ENCODE measurements around the gene PSORS1C1.
A peak's percentile ranks its signal among the peaks of the same experiment; 100 is the strongest.
"Not testable (repeated sequence)": the region's sequence is repeated elsewhere in the genome, so short reads cannot be mapped to it uniquely, and the experiment has no call there.

The PSORS1C1 gene

GRCh38 chr6:31114541-31114878 is at the start of gene PSORS1C1:
TSS of gene PSORS1C1 (plus strand) at chr6:31114800. CDS start at chr6:31129633, 14,833 bp downstream.
- in situ Hi-C loops (cut with HindIII; ENCODE audit: low sequenced_read_pairs): loop anchor here (5.0 kb wide), 1 partner anchor 33 kb away; no protein-coding TSS in a partner anchor
- peak within 1 kb of the TSS; percentile 19 for H3K4me3 ChIP-seq (ENCODE audit: low read depth, low read length)
- no peak for TF ChIP-seq CTCF (IDR thresholded peaks at IDR 0.05; ENCODE audit: low read depth, low read length, missing control alignments)
- DNase-seq (ENCODE audit: low read depth): peak; percentile 93

- no peak for TF ChIP-seq CTCF (IDR thresholded peaks at IDR 0.05; ENCODE audit: low read depth, low read length, missing control alignments)
- in situ Hi-C loops (cut with HindIII; ENCODE audit: low sequenced_read_pairs): no loop called here
- H3K4me3 ChIP-seq (ENCODE audit: low read depth, low read length): no peak overlapping the region
- DNase-seq (ENCODE audit: low read depth): no peak
These were observed 49.0 kb upstream of the PSORS1C1 start for GRCh38 chr6:31065556-31065955.

GRCh38 chr6:31067028-31067427 is 47.6 kb upstream of the PSORS1C1 start:
- DNase-seq (ENCODE audit: low read depth); in situ Hi-C loops (cut with HindIII; ENCODE audit: low sequenced_read_pairs): not testable (repeated sequence)

GRCh38 chr6:31067891-31068668 is 46.5 kb upstream of the PSORS1C1 start:
- in situ Hi-C loops (cut with HindIII; ENCODE audit: low sequenced_read_pairs); H3K4me3 ChIP-seq (ENCODE audit: low read depth, low read length); DNase-seq (ENCODE audit: low read depth): not testable (repeated sequence)

More at GRCh38 chr6:31067028-31067427, 47.6 kb upstream of the PSORS1C1 start:
- not testable (repeated sequence) for H3K4me3 ChIP-seq (ENCODE audit: low read depth, low read length)

GRCh38 chr6:31068669-31069340 is 45.8 kb upstream of the PSORS1C1 start:
- H3K4me3 ChIP-seq (ENCODE audit: low read depth, low read length): no peak overlapping the region
- peak; percentile 65 for DNase-seq (ENCODE audit: low read depth)
- peak; percentile 96 for TF ChIP-seq CTCF (IDR thresholded peaks at IDR 0.05; ENCODE audit: low read depth, low read length, missing control alignments)
- in situ Hi-C loops (cut with HindIII; ENCODE audit: low sequenced_read_pairs): no loop called here

GRCh38 chr6:31070711-31071197 is 43.8 kb upstream of the PSORS1C1 start:
- DNase-seq (ENCODE audit: low read depth): peak; percentile 75
- H3K4me3 ChIP-seq (ENCODE audit: low read depth, low read length): no peak overlapping the region
- peak; percentile 87 for TF ChIP-seq CTCF (IDR thresholded peaks at IDR 0.05; ENCODE audit: low read depth, low read length, missing control alignments)
- in situ Hi-C loops (cut with HindIII; ENCODE audit: low sequenced_read_pairs): loop anchor here (5.0 kb wide), 1 partner anchor 153 kb away; no protein-coding TSS in a partner anchor

- H3K4me3 ChIP-seq (ENCODE audit: low read depth, low read length): no peak overlapping the region
- no peak for TF ChIP-seq CTCF (IDR thresholded peaks at IDR 0.05; ENCODE audit: low read depth, low read length, missing control alignments)
- no peak for DNase-seq (ENCODE audit: low read depth)
- in situ Hi-C loops (cut with HindIII; ENCODE audit: low sequenced_read_pairs): loop anchor here (5.0 kb wide), 1 partner anchor 157 kb away; no protein-coding TSS in a partner anchor
These were observed 40.2 kb upstream of the PSORS1C1 start for GRCh38 chr6:31074401-31074800.

Measured in astrocyte of the cerebellum (primary cell).